Hematopoietic multipotent progenitor cell (in vitro differentiated cells): ENCODE measurements around the gene REV3L. TPM values are rescaled to one million over a fixed set of nuclear protein-coding genes. Genes with fewer than 3 reads are reported as not detected.
"Not testable (repeated sequence)": the region's sequence is repeated elsewhere in the genome, so short reads cannot be mapped to it uniquely, and the experiment has no call there.

Experiments used
- DNase-seq, 3 donors: peaks; one replicate each; pipeline ENCODE4 v3.0.0-alpha.2; 2011 to 2015; ENCODE audit warnings: low read depth in 2 of 3, low spot score in 2 of 3
- total RNA-seq: library from RNA; depleted of rRNA; stranded (reverse); fragments of >200 nt; gene quantifications from one replicate; pipeline ENCODE4 v1.2.3, GENCODE V29; 2012

Gene REV3L
- total RNA-seq, 1 donor = 11.3 TPM

DNA sequence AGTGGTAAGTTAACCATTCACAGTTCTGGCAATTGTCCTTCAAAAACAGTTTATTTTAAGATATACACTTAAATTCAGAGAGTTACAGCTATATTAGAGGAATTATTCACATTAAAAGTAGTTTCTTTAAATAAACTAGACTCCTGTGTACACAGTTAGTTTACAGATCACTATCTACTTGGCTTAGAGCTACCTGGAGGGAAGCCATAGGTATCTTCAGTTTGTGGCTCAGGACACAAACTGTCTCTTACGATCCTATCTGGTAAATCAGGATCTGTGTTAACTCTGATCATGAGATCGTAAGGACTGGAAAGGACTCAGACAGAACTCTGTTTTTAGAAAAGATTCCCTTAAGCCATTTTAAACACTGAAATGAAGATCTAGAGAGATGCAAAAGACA lies 160.9 kb downstream of the REV3L start:
- DNase-seq = no peak

DNA sequence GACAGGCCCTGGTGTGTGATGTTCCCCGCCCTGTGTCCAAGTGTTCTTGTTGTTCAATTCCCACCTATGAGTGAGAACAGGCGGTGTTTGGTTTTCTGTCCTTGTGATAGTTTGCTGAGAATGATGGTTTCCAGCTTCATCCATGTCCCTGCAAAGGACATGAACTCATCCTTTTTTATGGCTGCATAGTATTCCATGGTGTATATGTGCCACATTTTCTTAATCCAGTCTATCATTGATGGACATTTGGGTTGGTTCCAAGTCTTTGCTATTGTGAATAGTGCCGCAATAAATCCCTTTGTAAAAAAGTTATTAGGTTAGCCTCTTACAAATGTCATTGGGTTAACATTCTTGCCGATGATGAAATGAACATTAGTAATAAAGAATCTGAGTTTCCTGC lies 175.1 kb downstream of the REV3L start:
- not testable (repeated sequence) for DNase-seq

DNA sequence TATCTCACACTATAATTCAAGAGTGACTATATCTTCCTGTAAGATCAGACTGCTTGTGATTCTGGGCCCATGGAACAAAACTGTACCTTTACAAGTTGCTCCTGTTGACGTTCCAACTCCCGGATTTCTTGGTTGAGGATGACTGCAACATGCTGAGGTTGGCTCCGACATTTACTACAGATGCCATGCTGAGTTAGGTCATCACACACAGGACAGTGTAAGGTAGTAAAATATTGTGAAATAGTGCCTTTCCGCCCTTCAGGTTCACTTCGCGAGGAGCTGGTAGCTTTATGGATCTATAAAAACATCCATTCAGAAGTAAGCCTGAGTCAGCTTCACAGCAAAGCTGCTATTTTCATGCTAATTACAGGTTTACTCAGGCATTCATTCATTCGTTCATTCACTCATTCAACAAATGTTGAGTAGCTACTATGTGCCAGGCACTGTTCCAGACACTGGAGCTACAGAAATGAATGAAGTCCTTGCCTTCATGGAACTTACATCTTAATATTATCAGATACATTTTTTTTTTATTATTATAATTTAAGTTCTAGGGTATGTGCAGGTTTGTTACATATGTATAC lies 175.7 kb downstream of the REV3L start:
- DNase-seq = no peak

DNA sequence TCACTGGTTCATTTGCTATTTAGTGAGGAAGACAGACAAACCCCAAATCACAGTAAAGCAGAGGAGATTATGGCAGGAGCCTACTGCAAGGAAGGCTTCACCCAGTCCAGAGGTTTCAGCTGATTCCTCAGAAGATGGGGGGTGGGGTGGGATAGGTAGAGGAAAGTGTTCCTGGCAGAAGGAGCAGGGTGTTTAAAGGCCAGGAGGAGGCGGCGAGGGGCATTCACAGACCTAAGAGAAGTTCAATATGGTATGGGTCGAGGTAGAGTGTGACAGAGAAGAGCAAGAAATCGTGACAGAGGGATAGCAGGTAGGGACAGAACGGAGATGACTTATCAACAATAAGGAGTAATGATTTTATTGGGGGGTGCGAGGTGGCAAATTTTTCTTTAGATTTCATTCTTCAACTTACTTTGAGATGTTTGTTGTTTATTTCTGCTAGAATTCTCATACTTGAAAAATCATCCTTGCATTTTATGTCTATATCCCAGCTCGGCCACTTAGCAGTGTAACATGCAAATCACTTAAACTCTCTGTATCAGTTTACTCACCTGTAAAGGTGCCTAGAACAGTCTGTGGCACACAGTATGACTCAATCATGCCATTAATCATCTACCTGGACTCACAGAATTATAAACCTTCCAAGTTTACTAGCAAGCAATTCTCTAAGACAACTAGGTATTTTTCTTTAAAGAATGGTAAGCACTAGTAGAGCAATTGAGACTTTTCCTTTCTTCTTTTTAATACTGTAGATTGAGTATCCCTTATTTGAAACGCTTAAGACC lies 176.7 kb downstream of the REV3L start:
- DNase-seq = no peak

DNA sequence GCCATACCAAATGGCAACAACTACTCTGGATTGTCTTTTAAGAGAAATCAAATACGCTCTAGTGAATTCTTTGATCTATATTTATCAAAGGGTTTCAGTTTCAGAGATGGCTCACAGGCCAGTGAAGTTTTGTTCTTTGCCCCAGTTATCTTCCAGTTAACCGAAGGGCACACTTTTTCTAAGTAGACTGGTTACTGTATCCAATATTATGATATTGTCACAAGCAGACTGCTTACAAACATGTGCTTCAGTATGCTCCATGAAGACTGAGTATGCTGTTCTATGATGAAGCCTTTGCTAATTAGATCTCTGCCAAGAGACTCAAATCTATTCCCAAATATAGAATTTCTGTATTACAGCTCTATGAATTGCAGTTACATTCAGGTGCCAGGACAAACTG lies 181.1 kb downstream of the REV3L start:
- no peak for DNase-seq

DNA sequence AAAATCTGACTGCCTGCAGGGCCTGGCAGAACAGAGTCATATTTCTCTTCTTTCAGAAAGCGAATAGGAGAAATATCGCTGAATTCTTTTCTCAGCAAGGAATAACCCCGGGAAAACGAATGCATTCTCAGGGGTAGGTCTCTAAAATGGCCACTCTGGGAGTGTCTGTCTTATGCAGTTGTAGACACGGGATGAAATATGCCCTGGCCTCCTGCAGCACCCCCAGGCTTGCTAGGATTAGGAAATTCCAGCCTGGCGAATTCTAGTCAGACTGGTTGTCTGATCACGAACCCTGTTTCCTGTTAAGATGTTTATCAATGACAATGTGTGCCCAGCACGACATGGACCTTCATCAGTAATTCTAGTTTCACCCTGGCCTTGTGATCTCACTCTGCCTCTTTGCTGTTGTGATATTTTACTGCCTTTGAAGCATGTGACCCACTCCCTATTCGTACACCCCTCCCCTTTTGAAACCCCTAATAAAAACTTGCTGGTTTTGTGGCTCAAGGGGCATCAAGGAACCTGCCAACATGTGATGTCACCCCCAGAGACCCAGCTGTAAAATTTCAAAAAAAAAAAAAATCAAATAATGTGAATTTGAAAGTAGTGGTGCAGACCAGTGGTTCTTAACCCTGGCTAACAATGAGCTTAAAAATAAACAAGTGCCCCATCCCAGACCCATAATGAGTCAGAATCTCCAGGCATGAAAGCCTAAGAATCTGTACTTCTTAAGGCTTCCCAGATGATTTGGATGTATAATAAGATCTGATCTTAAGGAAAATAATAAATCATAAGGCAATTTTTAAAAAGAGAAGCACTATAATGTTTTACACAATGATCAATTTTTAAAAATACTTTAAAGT lies 181.8 kb downstream of the REV3L start:
- DNase-seq = not testable (repeated sequence)

DNA sequence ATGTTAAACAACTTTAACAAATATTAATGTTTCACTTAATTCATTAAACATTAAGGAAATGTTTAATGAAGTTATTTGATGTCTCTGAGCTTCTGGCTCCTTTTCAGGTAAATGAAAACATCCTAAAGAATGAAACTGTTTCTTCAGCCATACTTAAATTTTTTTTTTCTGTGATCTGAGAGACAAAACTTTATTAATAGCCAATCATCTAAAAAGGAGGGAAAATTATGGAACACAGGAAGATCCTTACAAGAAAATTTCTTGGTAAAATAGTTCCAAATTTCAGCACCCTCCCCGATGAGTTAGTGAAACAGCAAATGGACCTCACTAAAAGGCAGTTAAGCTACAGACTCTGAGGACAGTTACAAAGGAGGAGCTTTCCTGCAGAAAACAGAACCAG lies 185.2 kb downstream of the REV3L start:
- no peak for DNase-seq

DNA sequence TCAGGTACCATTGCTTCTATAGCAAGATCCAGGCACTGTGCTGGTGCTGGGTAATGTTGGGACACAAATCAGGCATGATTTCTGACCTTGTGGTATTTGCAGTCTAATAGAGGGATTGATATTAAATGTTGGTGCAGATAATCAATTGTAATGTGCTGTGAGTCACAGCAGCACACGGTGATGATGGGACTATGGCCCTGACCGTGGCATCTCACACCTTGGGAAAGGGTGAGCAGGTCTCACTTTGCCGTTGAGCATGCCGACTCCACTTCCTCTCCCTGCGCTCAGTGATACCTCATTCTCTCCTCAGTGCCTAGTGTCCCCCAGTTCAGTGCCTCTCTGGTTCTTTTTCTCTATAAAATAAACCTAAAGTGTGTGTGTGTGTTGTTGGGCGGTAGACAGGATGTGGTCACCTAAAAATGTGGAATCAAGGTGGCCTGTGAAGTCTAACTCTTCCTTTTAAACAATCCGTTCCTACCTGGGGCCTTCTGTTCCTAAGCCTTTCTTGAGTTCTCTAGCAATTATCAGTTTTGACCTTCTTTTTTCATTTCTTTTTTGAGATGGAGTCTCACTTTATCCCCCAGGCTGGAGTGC lies 188.5 kb downstream of the REV3L start:
- DNase-seq = no peak

DNA sequence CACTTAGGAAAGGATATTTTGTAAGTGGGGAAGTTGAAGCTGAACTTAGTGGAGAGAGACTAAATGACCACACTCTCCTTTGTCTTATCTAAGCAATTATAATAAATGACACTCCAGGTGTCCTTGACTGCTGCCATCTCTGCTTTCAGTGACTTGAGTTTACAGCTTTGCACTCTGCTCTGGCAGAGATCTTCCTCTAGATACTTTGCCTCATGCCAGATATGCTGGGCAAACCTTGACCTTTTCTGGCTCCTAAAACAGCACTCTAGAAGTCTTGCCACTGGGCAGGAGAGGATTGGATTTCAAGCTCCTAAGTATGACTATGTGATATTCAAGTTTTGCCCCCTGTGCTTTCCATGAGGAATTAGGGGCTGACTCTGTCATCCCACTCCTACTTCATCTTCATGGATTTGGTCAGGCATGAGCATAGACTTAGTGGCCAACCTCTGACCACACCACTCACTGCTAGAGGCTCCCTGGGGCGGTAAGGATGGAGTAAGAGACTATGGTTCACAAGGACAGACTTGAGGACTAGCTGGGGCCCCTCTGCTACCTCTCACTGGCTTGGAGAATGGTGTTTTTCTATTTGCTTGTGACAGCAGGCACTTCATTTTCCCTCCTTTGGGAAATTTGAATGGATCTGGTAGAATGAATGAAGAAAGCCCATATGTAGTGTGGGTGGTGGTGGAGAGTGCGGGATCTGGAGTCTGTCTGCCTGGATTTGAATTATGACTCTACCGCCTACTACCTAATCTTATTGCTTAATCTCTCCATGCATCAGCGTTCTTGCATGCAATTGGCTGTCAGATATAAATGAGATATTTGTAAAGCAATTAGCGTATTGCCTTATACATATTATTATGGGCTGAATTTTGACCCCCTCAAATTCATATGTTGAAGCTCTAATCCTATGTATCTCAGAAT lies 191.4 kb downstream of the REV3L start:
- DNase-seq = no peak

DNA sequence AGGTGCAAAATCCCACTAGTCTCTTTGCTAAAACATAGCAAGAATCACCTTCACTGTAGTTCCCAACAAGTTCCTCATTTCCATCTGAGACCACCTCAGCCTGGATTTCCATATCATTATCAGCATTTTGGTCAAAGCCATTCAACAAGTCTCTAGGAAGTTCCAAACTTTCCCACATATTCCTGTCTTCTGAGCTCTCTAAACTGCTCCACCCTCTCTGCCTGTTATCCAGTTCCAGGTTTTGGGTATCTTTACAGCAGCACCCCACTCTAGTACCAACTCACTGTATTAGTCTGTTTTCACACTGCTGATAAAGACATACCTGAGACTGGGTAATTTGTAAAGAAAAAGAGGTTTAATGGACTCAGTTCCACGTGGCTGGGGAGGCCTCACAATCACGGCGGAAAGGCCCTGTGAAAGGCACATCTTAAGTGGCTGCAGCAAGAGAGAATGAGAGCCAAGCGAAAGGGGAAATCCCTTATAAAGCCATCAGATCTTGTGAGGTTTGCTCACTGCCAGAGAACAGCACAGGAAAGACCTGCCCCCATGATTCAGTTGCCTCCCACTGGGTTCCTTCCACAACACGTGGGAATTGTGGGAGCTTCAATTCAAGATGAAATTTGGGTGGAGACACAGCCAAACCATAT lies 192.2 kb downstream of the REV3L start:
- not testable (repeated sequence) for DNase-seq

DNA sequence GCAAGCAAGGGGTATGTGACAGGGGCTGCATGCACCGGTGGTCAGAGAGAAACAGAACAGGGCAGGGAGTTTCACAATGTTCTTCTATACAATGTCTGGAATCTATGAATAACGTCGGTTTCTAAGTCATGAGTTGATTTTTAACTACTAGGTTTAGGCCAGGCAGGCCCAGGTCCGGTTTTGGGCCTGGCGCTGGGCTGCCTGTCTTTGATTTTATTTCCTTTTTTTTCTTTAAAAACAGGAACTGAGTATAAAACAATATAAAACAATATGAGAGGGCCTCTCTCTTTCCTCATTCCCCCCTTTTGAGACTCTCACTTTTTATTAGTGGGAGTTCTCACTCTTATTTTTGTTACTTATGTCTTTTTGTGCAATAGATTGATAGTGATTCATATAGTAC lies 198.7 kb downstream of the REV3L start:
- DNase-seq = not testable (repeated sequence)

DNA sequence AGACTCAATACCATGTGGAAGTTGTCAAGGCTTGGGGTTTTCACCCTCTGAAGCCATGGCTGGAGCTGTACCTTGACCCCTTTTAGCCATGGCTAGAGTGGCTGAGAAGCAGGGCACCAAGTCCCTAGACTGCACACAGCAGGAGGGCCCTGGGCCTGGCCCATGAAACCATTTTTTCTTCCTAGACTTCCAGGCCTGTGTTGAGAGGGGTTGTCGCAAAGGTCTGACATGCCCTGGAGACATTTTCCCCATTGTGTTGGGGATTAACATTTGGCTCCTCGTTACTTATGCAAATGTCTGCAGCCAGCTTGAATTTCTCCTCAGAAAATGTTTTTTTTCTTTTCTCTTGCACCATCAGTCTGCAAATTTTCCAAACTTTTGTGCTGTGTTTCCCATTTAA lies 199.3 kb downstream of the REV3L start:
- DNase-seq = no peak

DNA sequence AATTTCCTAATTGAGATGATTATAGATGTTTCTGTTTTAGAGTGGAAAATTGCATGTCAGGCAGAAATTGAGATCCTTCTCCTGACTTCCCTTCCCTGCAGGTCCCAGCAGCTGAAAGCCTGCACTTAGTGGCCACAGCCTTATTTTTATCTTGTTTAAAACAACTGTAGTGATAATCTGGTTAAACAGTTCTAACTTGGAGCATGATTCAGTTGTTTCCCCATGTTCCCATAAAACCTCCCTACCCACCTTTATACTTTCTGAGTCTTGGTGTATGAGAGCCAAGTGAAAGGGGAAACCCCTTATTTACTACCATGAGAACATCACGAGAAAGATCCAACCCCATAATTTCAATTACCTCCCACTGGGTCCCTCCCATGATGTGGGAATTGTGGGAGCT lies 200.5 kb downstream of the REV3L start:
- DNase-seq = no peak

DNA sequence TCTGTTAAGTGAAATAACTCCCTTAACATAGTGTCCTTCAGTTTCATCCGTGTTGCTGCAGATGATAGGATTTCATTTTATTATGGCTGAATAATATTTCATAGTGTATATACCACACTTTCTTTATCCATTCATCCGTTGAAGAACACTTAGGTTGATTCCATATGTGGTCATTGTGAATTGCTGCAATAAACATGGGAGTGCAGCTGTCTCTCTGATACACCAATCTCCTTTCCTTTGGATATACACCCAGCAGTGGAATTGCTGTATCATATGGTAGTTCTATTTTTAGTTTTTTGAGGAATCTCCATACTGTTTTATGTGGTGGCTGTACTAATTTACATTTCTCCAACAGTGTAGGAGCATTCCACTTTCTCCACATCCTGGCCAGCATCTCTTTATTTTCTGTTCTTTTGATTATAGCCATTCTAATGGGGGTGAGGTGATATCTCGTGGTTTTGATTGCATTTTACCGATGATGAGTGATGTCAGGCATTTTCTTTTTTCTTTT lies 202.5 kb downstream of the REV3L start:
- DNase-seq = no peak

DNA sequence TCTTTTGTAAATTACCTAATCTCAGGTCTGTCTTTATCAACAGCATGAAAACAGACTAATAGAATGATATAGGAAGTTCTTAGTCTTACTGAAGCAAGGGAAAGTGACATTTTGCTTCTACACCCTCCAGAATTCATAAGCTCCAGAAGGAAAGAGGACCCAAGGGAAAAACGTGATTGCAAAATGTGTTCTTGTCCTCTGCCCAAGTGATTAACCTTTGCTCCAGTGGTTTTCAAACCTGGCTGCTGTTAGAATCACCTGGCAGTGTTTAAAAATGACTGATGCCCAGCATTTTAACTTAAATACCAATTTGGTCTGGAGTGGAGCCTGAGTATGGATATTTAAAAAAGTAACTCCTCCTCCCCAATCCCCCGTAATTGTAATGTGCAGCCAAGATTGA lies 204.3 kb downstream of the REV3L start:
- DNase-seq = no peak

DNA sequence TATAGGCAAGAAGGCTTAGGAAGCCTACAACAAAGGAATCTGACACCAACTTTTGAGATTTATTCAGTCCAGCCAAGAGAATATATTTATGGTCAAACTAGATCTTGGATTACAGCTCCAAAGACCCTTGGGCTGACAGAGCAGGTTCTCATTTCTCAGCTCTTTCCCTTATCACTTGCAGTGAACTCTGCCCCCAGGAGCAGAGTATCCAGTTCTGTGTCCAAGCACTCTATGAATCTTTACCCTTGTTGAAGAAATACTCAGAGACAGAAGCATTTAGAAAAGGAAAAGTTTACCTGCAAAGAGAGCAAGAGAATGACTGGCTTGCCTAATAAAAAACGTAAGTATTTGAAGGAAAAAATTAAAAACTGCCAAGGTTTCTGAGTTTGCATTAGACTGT lies 205.2 kb downstream of the REV3L start:
- DNase-seq = no peak

DNA sequence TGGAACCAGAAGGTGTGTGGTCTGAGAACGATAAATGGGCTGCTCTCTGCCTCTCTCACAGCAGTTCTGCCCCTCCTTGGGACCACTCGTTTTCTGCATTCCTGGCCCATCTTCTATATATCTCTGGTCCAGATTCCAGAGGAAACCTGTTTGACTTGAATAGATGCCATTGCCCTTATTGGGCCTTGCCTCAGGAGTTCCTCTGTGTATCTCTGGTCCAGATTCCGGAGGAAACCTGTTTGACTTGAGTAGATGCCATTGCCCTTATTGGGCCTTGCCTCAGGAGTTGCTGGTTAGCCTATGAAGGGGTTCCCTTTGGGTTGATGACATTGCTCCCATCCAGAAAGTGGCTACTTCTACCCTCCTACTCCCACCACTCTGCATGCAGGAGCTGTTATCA lies 206.3 kb downstream of the REV3L start:
- DNase-seq = no peak

DNA sequence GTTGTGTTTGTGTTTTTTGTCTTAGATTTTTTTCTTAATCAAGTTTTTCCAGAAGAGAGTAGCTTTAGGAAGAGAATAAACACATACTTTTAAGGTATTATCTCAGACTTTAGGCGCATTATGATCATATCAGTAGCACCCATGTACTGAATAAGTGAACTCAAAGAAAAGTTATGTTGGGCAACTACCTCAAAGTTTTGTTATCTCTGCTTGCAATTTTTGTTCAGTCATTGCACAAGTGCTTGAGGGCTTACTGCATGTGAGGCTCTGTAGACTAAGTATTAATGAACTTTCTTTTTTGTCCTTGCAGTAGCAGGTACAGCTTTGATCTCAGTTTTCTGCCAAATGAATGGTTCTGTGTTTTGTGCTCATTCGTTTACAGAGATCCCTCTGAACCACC lies 206.7 kb downstream of the REV3L start:
- no peak for DNase-seq

DNA sequence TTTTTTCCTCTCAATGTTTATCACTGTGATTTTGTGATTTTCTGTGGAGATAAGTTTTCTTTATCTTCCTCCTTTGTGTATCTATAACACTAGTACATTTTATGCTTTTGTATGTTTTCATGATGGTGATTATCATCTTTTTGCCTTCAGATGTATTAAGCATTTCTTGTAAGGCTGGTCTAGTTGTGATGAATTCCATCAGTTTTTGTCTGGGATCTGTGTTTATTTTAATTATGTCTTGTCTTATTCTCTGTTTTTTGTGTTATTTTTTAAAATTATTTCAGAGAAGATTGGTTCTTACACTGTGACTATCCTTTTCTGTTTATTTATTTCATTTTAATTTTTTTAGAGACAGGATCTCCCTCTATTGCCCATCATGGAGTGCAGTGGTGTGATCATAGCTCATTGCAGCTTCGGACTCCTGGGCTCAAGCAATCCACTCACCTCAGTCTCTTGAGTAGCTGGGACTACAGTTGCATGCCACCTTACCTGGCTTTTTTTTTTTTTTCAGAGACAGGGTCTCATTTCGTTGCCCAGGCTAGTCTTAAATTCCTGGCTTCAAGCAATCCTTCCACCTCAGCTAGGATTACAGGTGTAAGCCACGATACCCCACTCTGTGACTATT lies 208.3 kb downstream of the REV3L start:
- DNase-seq = peak in 2 of 3 donors; percentile 15 to 77
